Ramos (cell line): Measurements from ENCODE around the gene CARM1.

Experiments used
- in situ Hi-C: fragments of 300-500 bp; cut with MboI; formaldehyde crosslinking; loops from one replicate; pipeline ENCODE4 v1.14.3; 2022; ENCODE audit warnings: low sequenced_read_pairs; ENCODE audit not compliant: unreplicated experiment

CARM1 gene

DNA sequence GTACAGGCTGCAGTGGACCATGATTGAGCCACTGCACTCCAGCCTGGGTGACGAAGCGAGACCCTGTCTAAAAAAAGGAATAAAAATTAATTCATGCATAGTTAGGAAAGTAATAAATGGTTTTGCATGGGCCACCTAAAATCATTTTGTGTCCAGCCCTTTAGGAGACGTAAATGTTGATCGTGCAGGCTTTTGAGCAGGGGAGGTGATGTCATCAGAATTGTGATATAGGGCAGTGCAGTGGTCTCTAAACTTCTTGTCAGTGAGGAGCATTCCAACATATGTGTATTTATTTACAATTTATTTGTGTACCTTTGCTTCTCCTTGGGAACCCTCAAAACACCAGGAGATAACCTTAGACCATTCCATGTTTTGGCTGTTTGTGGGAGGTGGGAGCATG is 92.5 kb downstream of the CARM1 start:
- in situ Hi-C loops = loop anchor here (25.0 kb wide), 1 partner anchor 727 kb away; the partner anchor contains the start of gene S1PR2

DNA sequence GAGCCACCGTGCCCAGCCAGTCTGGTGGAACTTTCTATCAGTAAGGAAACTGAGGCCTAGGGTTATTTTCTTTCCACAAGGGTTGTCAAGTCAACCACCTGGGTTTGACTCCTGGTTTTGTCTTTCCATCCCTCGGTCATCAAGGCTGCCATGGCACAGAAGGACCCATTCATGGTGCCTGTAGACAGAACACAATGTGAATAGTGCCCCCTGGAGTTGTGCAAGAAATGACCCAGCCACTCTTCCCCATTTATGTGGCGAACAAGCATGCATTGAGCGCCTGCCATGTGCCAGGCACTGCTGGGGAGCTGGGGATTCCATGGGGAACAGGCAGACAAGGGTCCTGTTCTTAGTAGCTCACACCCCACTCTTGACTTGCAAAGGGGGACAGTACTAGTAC is 93.5 kb downstream of the CARM1 start:
- in situ Hi-C loops = loop anchor here (25.0 kb wide), 1 partner anchor 728 kb away; the partner anchor contains the start of gene S1PR2

- in situ Hi-C loops = loop anchor here (25.0 kb wide), 1 partner anchor 728 kb away; the partner anchor contains the start of gene S1PR2
These were observed 94.0 kb downstream of the CARM1 start for GRCh38 chr19:10965398-10965797.

- in situ Hi-C loops = loop anchor here (25.0 kb wide), 1 partner anchor 730 kb away; the partner anchor contains the start of gene S1PR2
These were observed 95.5 kb downstream of the CARM1 start for GRCh38 chr19:10966809-10967208.

GRCh38 chr19:10968527-10969135 is 97.3 kb downstream of the CARM1 start:
- in situ Hi-C loops = loop anchor here (25.0 kb wide), 1 partner anchor 731 kb away; the partner anchor contains the start of gene S1PR2

DNA sequence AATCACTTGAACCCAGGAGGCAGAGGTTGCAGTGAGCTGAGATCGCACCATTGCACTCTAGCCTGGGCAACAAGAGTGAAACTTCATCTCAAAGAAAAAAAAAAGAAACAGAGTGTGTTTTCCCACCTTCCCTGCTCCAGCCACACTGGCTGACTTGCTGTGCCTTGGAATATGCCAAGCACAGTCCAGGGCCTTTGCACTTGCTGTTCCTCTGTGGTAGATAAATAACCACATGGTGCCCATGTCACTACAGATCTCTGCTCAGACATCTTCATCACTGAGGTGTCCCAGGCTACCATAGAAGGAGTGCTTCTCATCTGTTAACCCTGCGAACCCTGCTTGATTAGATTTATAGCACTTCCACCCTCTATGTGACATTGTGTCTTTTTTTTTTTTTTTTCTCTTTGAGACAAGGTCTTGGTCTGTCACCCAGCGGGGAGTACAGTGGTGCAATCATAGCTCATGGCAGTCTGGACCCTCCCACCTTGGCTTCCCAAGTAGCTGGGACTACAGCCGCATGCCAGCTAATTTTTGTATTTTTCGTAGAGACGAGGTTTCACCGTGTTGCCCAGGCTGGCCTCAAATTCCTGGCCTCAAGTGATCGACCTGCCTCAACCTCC is 99.9 kb downstream of the CARM1 start:
- in situ Hi-C loops = loop anchor here (25.0 kb wide), 1 partner anchor 734 kb away; the partner anchor contains the start of gene S1PR2
